ENCODE data around the gene ANKS1B.

GRCh38 chr12:98980508-98980907 is 1004.2 kb downstream of the ANKS1B start:
- TF ChIP-seq CTCF (IDR thresholded peaks at IDR 0.05; ENCODE audit: insufficient read depth, low read depth, low read length) = no peak
- TF ChIP-seq EZH2 (IDR thresholded peaks at IDR 0.05; ENCODE audit: insufficient read depth, low read length) = no peak
